Measurements from ENCODE around the gene SCNN1A.

SCNN1A gene

GRCh38 chr12:6316921-6317692 is 58.3 kb downstream of the SCNN1A start:
- DNase-seq (ENCODE audit: low read depth in 1 of 2, low spot score in 1 of 2): no peak
- TF ChIP-seq CTCF (IDR thresholded peaks at IDR 0.05; ENCODE audit: insufficient read depth, low read length) (no peak), SPI1 (IDR thresholded peaks at IDR 0.05; ENCODE audit: borderline replicate concordance, low read depth) (no peak), REST (IDR thresholded peaks at IDR 0.05; ENCODE audit: insufficient replicate concordance, low read depth) (no peak), POLR2AphosphoS5 (IDR thresholded peaks at IDR 0.05; ENCODE audit: low read depth) (no peak), GABPA (IDR thresholded peaks at IDR 0.05; ENCODE audit: low read depth) (no peak)
- no peak overlapping the region for H3K4me3 ChIP-seq (replicated peaks; ENCODE audit: insufficient read depth, low read length)
- no peak overlapping the region for H3K27ac ChIP-seq (replicated peaks)
- no peaks in the 10 kb centered on the region for H3K27me3 ChIP-seq (ENCODE audit: insufficient read depth, poor library complexity, severe bottlenecking)

- no peak overlapping the region for H3K4me3 ChIP-seq (replicated peaks; ENCODE audit: insufficient read depth, low read length)
- H3K27me3 ChIP-seq (ENCODE audit: insufficient read depth, poor library complexity, severe bottlenecking): peaks cover 6% of the 10 kb centered on the region
- DNase-seq (ENCODE audit: low read depth in 1 of 2, low spot score in 1 of 2): no peak
- H3K27ac ChIP-seq (replicated peaks): no peak overlapping the region
- TF ChIP-seq POLR2AphosphoS5 (IDR thresholded peaks at IDR 0.05; ENCODE audit: low read depth) (no peak), SPI1 (IDR thresholded peaks at IDR 0.05; ENCODE audit: borderline replicate concordance, low read depth) (no peak), REST (IDR thresholded peaks at IDR 0.05; ENCODE audit: insufficient replicate concordance, low read depth) (no peak), CTCF (IDR thresholded peaks at IDR 0.05; ENCODE audit: insufficient read depth, low read length) (no peak), GABPA (IDR thresholded peaks at IDR 0.05; ENCODE audit: low read depth) (no peak)
Measured at GRCh38 chr12:6315704-6316597, 59.4 kb downstream of the SCNN1A start.

- no peak for DNase-seq (ENCODE audit: low read depth in 1 of 2, low spot score in 1 of 2)
- H3K27ac ChIP-seq (replicated peaks): no peak overlapping the region
- H3K4me3 ChIP-seq (replicated peaks; ENCODE audit: insufficient read depth, low read length): no peak overlapping the region
- H3K27me3 ChIP-seq (ENCODE audit: insufficient read depth, poor library complexity, severe bottlenecking): peaks cover 9% of the 10 kb centered on the region
- TF ChIP-seq REST (IDR thresholded peaks at IDR 0.05; ENCODE audit: insufficient replicate concordance, low read depth) (no peak), CTCF (IDR thresholded peaks at IDR 0.05; ENCODE audit: insufficient read depth, low read length) (no peak), POLR2AphosphoS5 (IDR thresholded peaks at IDR 0.05; ENCODE audit: low read depth) (no peak), SPI1 (IDR thresholded peaks at IDR 0.05; ENCODE audit: borderline replicate concordance, low read depth) (no peak), GABPA (IDR thresholded peaks at IDR 0.05; ENCODE audit: low read depth) (no peak)
Measured at GRCh38 chr12:6315184-6315583, 60.2 kb downstream of the SCNN1A start.

All from HL-60 (cell line).